ENCODE data around the gene PRTN3. TPM values are rescaled to one million over a fixed set of nuclear protein-coding genes. Genes with fewer than 3 reads are reported as not detected.

The PRTN3 gene
- total RNA-seq, 1 experiment from 2014 or later: not detected

DNA sequence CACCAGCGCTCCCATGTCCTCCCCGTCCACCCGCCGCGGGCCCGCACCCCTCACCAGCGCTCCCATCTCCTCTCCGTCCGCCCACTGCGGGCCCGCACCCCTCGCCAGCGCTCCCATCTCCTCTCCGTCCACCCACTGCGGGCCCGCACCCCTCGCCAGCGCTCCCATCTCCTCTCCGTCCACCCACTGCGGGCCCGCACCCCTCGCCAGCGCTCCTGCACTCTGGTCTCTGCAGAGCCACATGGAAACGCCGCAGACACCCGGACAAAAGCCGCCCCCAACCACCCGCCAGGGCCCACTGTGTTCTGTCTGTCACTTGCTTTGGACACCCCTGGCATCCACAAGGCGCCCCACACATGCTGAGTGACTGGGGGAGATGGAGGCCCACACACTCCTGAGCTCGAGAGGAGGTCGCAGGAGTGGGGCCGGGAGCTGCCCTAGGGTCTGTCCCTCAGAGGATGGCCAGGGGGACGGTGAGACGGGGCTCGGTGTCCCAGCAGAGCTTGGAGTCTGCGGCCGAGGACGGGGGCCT, 26.0 kb downstream of the PRTN3 start:
- Histone ChIP-seq H3F3A (ENCODE audit: insufficient read depth, low read depth) (peaks cover 43% of the 10 kb centered on the region), H3K36me3 (ENCODE audit: low read depth) (no peaks in the 10 kb centered on the region), H3K4me2 (no peak overlapping the region), H3K27ac (no peak overlapping the region), H3K9me3 (ENCODE audit: insufficient read depth, low read depth) (no peaks in the 10 kb centered on the region), H3K4me1 (replicated peaks; ENCODE audit: insufficient read depth) (peaks cover 20% of the 10 kb centered on the region), H3K79me2 (ENCODE audit: low read depth) (no peaks in the 10 kb centered on the region), H3K4me3 (no peak overlapping the region), H2AFZ (no peak overlapping the region), H3K9me2 (ENCODE audit: insufficient read depth) (no peaks in the 10 kb centered on the region), H4K20me1 (ENCODE audit: insufficient read depth) (no peaks in the 10 kb centered on the region), H3K27me3 (ENCODE audit: insufficient read depth, low read depth) (no peaks in the 10 kb centered on the region)
- DNase-seq: no peak
- ChIA-PET CTCF (no interaction called here), POLR2A (ENCODE audit: unreplicated experiment) (no interaction called here)
- intact Hi-C loops (cut with micrococcal nuclease; ENCODE audit: unreplicated experiment): no loop called here
- no peak for TF ChIP-seq EZH2 (IDR thresholded peaks at IDR 0.05; ENCODE audit: low read depth)
- TF ChIP-seq, protein P1, sequence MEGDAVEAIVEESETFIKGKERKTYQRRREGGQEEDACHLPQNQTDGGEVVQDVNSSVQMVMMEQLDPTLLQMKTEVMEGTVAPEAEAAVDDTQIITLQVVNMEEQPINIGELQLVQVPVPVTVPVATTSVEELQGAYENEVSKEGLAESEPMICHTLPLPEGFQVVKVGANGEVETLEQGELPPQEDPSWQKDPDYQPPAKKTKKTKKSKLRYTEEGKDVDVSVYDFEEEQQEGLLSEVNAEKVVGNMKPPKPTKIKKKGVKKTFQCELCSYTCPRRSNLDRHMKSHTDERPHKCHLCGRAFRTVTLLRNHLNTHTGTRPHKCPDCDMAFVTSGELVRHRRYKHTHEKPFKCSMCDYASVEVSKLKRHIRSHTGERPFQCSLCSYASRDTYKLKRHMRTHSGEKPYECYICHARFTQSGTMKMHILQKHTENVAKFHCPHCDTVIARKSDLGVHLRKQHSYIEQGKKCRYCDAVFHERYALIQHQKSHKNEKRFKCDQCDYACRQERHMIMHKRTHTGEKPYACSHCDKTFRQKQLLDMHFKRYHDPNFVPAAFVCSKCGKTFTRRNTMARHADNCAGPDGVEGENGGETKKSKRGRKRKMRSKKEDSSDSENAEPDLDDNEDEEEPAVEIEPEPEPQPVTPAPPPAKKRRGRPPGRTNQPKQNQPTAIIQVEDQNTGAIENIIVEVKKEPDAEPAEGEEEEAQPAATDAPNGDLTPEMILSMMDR (conservative IDR thresholded peaks at IDR 0.05): no peak
- BruUV-seq (replicated peaks): no TSS peak

DNA sequence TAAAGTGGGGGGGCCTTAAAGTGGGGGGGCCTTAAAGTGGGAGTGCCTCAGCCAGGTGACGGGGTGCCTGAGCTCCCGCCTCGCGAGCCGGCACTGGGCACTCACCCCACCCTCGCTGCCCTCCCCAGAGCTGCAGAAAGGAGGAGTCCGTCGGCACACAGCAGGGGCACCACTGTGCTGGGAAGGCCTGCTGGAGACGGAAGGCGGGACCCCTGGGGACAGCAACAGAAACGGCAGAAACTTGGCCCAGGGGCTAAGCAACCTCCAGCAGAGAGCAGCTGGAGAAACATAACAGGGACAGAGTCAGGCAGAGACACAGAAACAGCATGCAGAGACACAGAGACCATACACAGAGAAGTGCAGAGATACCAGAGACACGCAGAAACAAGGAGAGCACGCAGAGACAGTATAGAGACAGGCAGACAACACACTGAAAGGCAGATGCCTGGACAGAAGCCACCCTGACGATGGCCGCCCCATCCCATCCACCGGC, 26.5 kb downstream of the PRTN3 start:
- no peak overlapping the region for H3K4me2 ChIP-seq
- peaks cover 26% of the 10 kb centered on the region for H3K4me1 ChIP-seq (replicated peaks; ENCODE audit: insufficient read depth)
- H3F3A ChIP-seq (ENCODE audit: insufficient read depth, low read depth): peaks cover 48% of the 10 kb centered on the region
- TF ChIP-seq, protein P1 (conservative IDR thresholded peaks at IDR 0.05): no peak
- TF ChIP-seq EZH2 (IDR thresholded peaks at IDR 0.05; ENCODE audit: low read depth): no peak
- no peak overlapping the region for H2AFZ ChIP-seq
- ChIA-PET CTCF (no interaction called here), POLR2A (ENCODE audit: unreplicated experiment) (no interaction called here)
- no peaks in the 10 kb centered on the region for H3K9me3 ChIP-seq (ENCODE audit: insufficient read depth, low read depth)
- no peak for DNase-seq
- no peaks in the 10 kb centered on the region for H3K27me3 ChIP-seq (ENCODE audit: insufficient read depth, low read depth)
- BruUV-seq (replicated peaks): no TSS peak
- intact Hi-C loops (cut with micrococcal nuclease; ENCODE audit: unreplicated experiment): no loop called here
- no peaks in the 10 kb centered on the region for H3K9me2 ChIP-seq (ENCODE audit: insufficient read depth)
- H3K27ac ChIP-seq: no peak overlapping the region
- no peaks in the 10 kb centered on the region for H3K79me2 ChIP-seq (ENCODE audit: low read depth)
- H3K36me3 ChIP-seq (ENCODE audit: low read depth): no peaks in the 10 kb centered on the region
- no peak overlapping the region for H3K4me3 ChIP-seq
- no peaks in the 10 kb centered on the region for H4K20me1 ChIP-seq (ENCODE audit: insufficient read depth)

DNA sequence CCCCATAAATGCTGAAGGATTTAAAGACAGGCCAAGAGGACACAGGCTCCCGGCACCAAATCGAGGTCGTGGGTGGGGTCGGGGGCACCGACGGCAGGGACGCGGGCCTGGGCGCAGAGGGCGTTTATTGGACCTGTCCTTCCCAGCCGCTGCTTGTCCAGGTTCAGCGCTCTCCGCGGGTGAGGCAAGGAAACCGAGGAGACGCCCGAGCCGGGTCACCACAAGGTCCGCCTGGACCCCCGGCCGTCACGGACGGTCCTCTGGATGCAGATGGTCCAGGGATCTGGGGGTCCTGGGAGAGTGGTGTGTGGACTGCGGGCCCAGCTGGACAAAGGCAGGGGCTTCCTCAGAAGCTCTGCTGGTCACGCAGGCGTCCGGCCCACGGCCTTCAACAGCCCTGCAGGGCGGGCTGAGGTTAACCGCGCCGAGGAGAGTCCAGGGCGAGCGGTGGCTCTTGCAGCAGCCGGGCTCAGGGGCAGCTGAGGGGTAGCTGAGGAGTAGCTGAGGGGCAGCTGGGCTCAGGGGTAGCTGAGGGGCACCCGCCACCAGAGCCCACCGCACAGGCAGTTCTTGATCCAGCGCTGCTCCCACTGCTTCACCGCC, 27.2 kb downstream of the PRTN3 start:
- Histone ChIP-seq H4K20me1 (ENCODE audit: insufficient read depth) (no peaks in the 10 kb centered on the region), H3K36me3 (ENCODE audit: low read depth) (no peaks in the 10 kb centered on the region), H3F3A (ENCODE audit: insufficient read depth, low read depth) (peaks cover 51% of the 10 kb centered on the region), H3K4me1 (replicated peaks; ENCODE audit: insufficient read depth) (peaks cover 29% of the 10 kb centered on the region), H3K9me2 (ENCODE audit: insufficient read depth) (no peaks in the 10 kb centered on the region), H3K27me3 (ENCODE audit: insufficient read depth, low read depth) (no peaks in the 10 kb centered on the region), H3K27ac (no peak overlapping the region), H2AFZ (no peak overlapping the region), H3K79me2 (ENCODE audit: low read depth) (no peaks in the 10 kb centered on the region), H3K4me3 (no peak overlapping the region), H3K9me3 (ENCODE audit: insufficient read depth, low read depth) (no peaks in the 10 kb centered on the region), H3K4me2 (no peak overlapping the region)
- no TSS peak for BruUV-seq (replicated peaks)
- TF ChIP-seq, protein P1 (conservative IDR thresholded peaks at IDR 0.05): no peak
- TF ChIP-seq EZH2 (IDR thresholded peaks at IDR 0.05; ENCODE audit: low read depth): no peak
- intact Hi-C loops (cut with micrococcal nuclease; ENCODE audit: unreplicated experiment): no loop called here
- CTCF ChIA-PET: no interaction called here
- POLR2A ChIA-PET (ENCODE audit: unreplicated experiment): no interaction called here
- DNase-seq: no peak
